MM.1S (cell line): ENCODE results near the gene TRIB2.

Source experiments
- DNase-seq: peaks from one replicate; pipeline ENCODE4 v3.0.0-alpha.2; 2015
- H2AFZ ChIP-seq: fragments of 300-600 bp; sonication (generic); 2 replicates; pipeline ENCODE4 v1.6.0; 2016; ENCODE audit warnings: antibody characterized with exemption, low read length
- H3F3A ChIP-seq: fragments of 300-600 bp; sonication (generic); 2 replicates; pipeline ENCODE4 v1.6.1; 2016; ENCODE audit warnings: mild to moderate bottlenecking, antibody characterized with exemption, low read length, moderate library complexity, mixed read lengths; ENCODE audit not compliant: insufficient read depth
- H3K27ac ChIP-seq: fragments of 300-600 bp; sonication (generic); 2 replicates; pipeline ENCODE4 v1.5.1; 2016; ENCODE audit warnings: mild to moderate bottlenecking, low read length
- H3K27me3 ChIP-seq: fragments of 300-600 bp; sonication (generic); replicated peaks from 2 replicates; pipeline ENCODE4 v1.6.0; 2016; ENCODE audit warnings: low read length; ENCODE audit not compliant: insufficient read depth
- H3K36me3 ChIP-seq: fragments of 300-600 bp; sonication (generic); replicated peaks from 2 replicates; pipeline ENCODE4 v1.6.1; 2016; ENCODE audit warnings: mild to moderate bottlenecking, low read length, mixed read lengths; ENCODE audit not compliant: insufficient read depth
- H3K4me1 ChIP-seq: fragments of 300-600 bp; sonication (generic); 2 replicates; pipeline ENCODE4 v1.6.1; 2016; ENCODE audit warnings: low read length, mixed read lengths
- H3K4me2 ChIP-seq: fragments of 300-600 bp; sonication (generic); 2 replicates; pipeline ENCODE4 v1.6.0; 2016; ENCODE audit warnings: low read depth, low read length
- H3K4me3 ChIP-seq: fragments of 300-600 bp; sonication (generic); 2 replicates; pipeline ENCODE4 v1.5.1; 2016; ENCODE audit warnings: low read length, mixed read lengths
- H3K79me2 ChIP-seq: fragments of 300-600 bp; sonication (generic); 2 replicates; pipeline ENCODE4 v1.6.1; 2016; ENCODE audit warnings: mixed run types, low read length, mixed read lengths
- H3K9ac ChIP-seq: fragments of 300-600 bp; sonication (generic); 2 replicates; pipeline ENCODE4 v1.6.1; 2016; ENCODE audit warnings: low read length, mixed read lengths
- H3K9me2 ChIP-seq: fragments of 300-600 bp; sonication (generic); replicated peaks from 2 replicates; pipeline ENCODE4 v1.6.1; 2016; ENCODE audit warnings: mild to moderate bottlenecking, low read length, mixed read lengths; ENCODE audit not compliant: insufficient read depth
- H3K9me3 ChIP-seq: fragments of 300-600 bp; sonication (generic); replicated peaks from 2 replicates; pipeline ENCODE4 v1.6.1; 2016; ENCODE audit warnings: mild to moderate bottlenecking, low read length, mixed read lengths; ENCODE audit not compliant: insufficient read depth
- H4K20me1 ChIP-seq: fragments of 300-600 bp; sonication (generic); 2 replicates; pipeline ENCODE4 v1.6.1; 2016; ENCODE audit warnings: mild to moderate bottlenecking, low read length, moderate library complexity, mixed read lengths; ENCODE audit not compliant: insufficient read depth
- CTCF ChIP-seq: fragments of 300-600 bp; sonication (generic); IDR thresholded peaks from 2 replicates; pipeline ENCODE4 v1.5.1; 2016; ENCODE audit warnings: antibody characterized with exemption, low read length, mixed read lengths
- EZH2 ChIP-seq: fragments of 300-600 bp; sonication (generic); optimal IDR thresholded peaks from 2 replicates; pipeline ENCODE3; 2017; ENCODE audit warnings: low read depth, mild to moderate bottlenecking, antibody characterized with exemption, low read length, mixed read lengths
- EZH2phosphoT487 ChIP-seq: fragments of 300-600 bp; sonication (generic); IDR thresholded peaks from 2 replicates; pipeline ENCODE4 v1.6.1; 2018; ENCODE audit warnings: antibody characterized with exemption, low read length

The TRIB2 gene

GRCh38 chr2:12739721-12740254, 23.1 kb downstream of the TRIB2 start:
- Histone ChIP-seq H3K9me3 (no peaks in the 10 kb centered on the region), H3K4me1 (no peaks in the 10 kb centered on the region), H3K9ac (no peak overlapping the region), H4K20me1 (no peaks in the 10 kb centered on the region), H3K27ac (no peak overlapping the region), H3K36me3 (no peaks in the 10 kb centered on the region), H3K4me2 (no peak overlapping the region), H3K9me2 (no peaks in the 10 kb centered on the region), H3K27me3 (no peaks in the 10 kb centered on the region), H2AFZ (no peak overlapping the region), H3F3A (no peaks in the 10 kb centered on the region), H3K4me3 (no peak overlapping the region), H3K79me2 (no peaks in the 10 kb centered on the region)
- DNase-seq, result no peak
- TF ChIP-seq EZH2phosphoT487, result no peak

GRCh38 chr2:12741380-12741779, 24.6 kb downstream of the TRIB2 start:
- Histone ChIP-seq H3K36me3 (no peaks in the 10 kb centered on the region), H3K27me3 (no peaks in the 10 kb centered on the region), H3K9ac (no peak overlapping the region), H3K4me2 (no peak overlapping the region), H3F3A (no peaks in the 10 kb centered on the region), H3K9me3 (no peaks in the 10 kb centered on the region), H4K20me1 (no peaks in the 10 kb centered on the region), H3K27ac (no peak overlapping the region), H3K9me2 (no peaks in the 10 kb centered on the region), H3K79me2 (no peaks in the 10 kb centered on the region), H3K4me1 (no peaks in the 10 kb centered on the region), H2AFZ (no peak overlapping the region), H3K4me3 (no peak overlapping the region)
- no peak for DNase-seq
- TF ChIP-seq EZH2, result no peak
- TF ChIP-seq CTCF, result no peak
- no peak for TF ChIP-seq EZH2phosphoT487

GRCh38 chr2:12742891-12743290, 26.2 kb downstream of the TRIB2 start:
- TF ChIP-seq EZH2phosphoT487 (no peak), EZH2 (no peak)
- no peaks in the 10 kb centered on the region for H3K9me2 ChIP-seq
- no peak for DNase-seq
- no peaks in the 10 kb centered on the region for H3K9me3 ChIP-seq
- H3K9ac ChIP-seq, result no peak overlapping the region
- H3K27ac ChIP-seq, result no peak overlapping the region
- no peaks in the 10 kb centered on the region for H3F3A ChIP-seq
- no peaks in the 10 kb centered on the region for H3K36me3 ChIP-seq
- no peaks in the 10 kb centered on the region for H3K4me1 ChIP-seq
- H3K4me3 ChIP-seq, result no peak overlapping the region
- H3K79me2 ChIP-seq, result no peaks in the 10 kb centered on the region
- H4K20me1 ChIP-seq, result no peaks in the 10 kb centered on the region
- H3K4me2 ChIP-seq, result no peak overlapping the region
- H2AFZ ChIP-seq, result no peak overlapping the region
- H3K27me3 ChIP-seq, result no peaks in the 10 kb centered on the region

GRCh38 chr2:12750166-12750905, 33.6 kb downstream of the TRIB2 start:
- no peak for DNase-seq
- no peaks in the 10 kb centered on the region for H3K9me3 ChIP-seq
- H3K4me2 ChIP-seq, result no peak overlapping the region

More at GRCh38 chr2:12750166-12750905, 33.6 kb downstream of the TRIB2 start:
- Histone ChIP-seq H2AFZ (no peak overlapping the region), H3K27me3 (no peaks in the 10 kb centered on the region), H3K4me3 (no peak overlapping the region), H3K9ac (no peak overlapping the region), H4K20me1 (no peaks in the 10 kb centered on the region), H3K4me1 (no peaks in the 10 kb centered on the region), H3K79me2 (no peaks in the 10 kb centered on the region), H3K36me3 (no peaks in the 10 kb centered on the region), H3K27ac (no peak overlapping the region), H3K9me2 (no peaks in the 10 kb centered on the region), H3F3A (no peaks in the 10 kb centered on the region)
- no peak for TF ChIP-seq EZH2
- TF ChIP-seq EZH2phosphoT487, result no peak
- TF ChIP-seq CTCF, result no peak
